Measurements from ENCODE around the gene ST6GAL1.

DNA sequence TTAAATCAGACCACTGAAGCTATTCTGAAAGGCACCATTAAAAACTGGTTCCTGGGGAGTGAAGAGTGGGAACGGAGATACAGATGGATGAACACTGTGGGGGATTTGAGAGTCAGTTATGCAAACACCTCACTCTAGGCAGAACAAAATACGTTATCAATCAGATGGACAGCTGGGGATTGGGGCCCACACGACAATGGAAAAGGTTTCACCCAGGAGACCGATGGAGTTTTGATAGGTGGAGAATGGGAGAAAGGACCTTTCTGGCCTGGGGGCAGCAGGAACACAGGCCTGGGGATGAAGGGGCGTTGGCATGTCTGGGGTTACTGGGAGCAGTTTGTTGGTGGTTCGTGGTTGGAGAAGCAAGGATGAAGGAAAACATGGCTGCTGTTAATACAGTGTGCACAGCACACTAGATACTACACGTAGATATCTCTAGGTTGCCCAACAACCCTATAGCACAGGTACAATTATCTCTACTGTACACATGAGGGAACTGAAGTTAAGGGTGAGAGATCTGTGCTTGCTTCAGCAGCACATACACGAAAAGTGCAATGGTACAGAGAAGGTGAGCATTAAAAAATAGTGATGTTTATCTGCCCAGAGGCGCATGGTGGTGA is 16.5 kb downstream of the ST6GAL1 start:
- no peak for TF ChIP-seq POLR2A (IDR thresholded peaks at IDR 0.05; ENCODE audit: extremely low read depth, insufficient read length)
- no peak for TF ChIP-seq CTCF (IDR thresholded peaks at IDR 0.05; ENCODE audit: low read depth, low read length)
- TF ChIP-seq MYC (IDR thresholded peaks at IDR 0.05; ENCODE audit: low read depth, low read length), result no peak
- TF ChIP-seq MAX (IDR thresholded peaks at IDR 0.05; ENCODE audit: low read depth, low read length), result no peak

Measured in NB4 (cell line).